Left lung (tissue), 10 donors: Measurements from ENCODE around the gene PRR30. TPM values are rescaled to one million over a fixed set of nuclear protein-coding genes. Genes with fewer than 3 reads are reported as not detected.

Experiments used
- ATAC-seq: fragments of 200-7000 bp; cut with Tn5 transposase; one replicate; pipeline ENCODE4 v1.9.1; 2020; ENCODE audit warnings: moderate library complexity
- DNase-seq, 4 donors: peaks; one replicate each; pipeline ENCODE4 v3.0.0-alpha.2; 2013 to 2020
- H3K27ac ChIP-seq, 2 donors: fragments of 200-600 bp; sonication (generic) in 1 of 2; one replicate each; pipeline versions ENCODE4 v1.5.0 to v1.8.0; 2020 to 2021
- H3K27me3 ChIP-seq, 2 donors: fragments of 200-600 bp; sonication (generic) in 1 of 2; one replicate each; pipeline versions ENCODE4 v1.5.0 to v1.8.0; 2020 to 2021
- H3K36me3 ChIP-seq, 2 donors: fragments of 200-600 bp; sonication (generic) in 1 of 2; one replicate each; pipeline versions ENCODE4 v1.5.0 to v1.8.0; 2020 to 2021
- H3K4me1 ChIP-seq, 2 donors: fragments of 200-600 bp; one replicate each; pipeline ENCODE4 v1.8.0; 2021
- H3K4me3 ChIP-seq, 2 donors: fragments of 200-600 bp; sonication (generic) in 1 of 2; one replicate each; pipeline versions ENCODE4 v1.5.0 to v1.8.0; 2020 to 2021; ENCODE audit warnings: mild to moderate bottlenecking in 1 of 2
- H3K9me3 ChIP-seq, 2 donors: fragments of 200-600 bp; sonication (generic) in 1 of 2; one replicate each; pipeline versions ENCODE4 v1.5.0 to v1.8.0; 2020 to 2021
- intact Hi-C, 2 donors: fragments of 100-400 bp; cut with DNase I; formaldehyde crosslinking; loops; one replicate each; pipeline versions ENCODE4 v1.11.2 to v1.14.2; 2022
- polyA plus RNA-seq, 6 donors: library from polyadenylated mRNA; unstranded; fragments of 120-200 nt; gene quantifications; one replicate each; pipeline ENCODE4 v1.2.1, GENCODE V29; 2013; ENCODE audit not compliant: insufficient read length in 6 of 6
- total RNA-seq, 2 donors: library from RNA; stranded (reverse); fragmentation: NEBNext Ultra II Directional; extraction: Animal tissue kit (Norgen Biotek cat#: 25700); gene quantifications; one replicate each; pipeline ENCODE4 v1.2.1, GENCODE V29; 2021
- TF ChIP-seq, protein P1 (sequence below), 2 donors: fragments of 200-600 bp; sonication (generic) in 1 of 2; IDR thresholded peaks; one replicate each; pipeline versions ENCODE4 v1.5.0 to v1.8.0; 2021; ENCODE audit warnings: antibody characterized with exemption in 2 of 2
- donor health status: DM: no; HTN: yes; CAD: no.
- donor health status: DM: no; HTN: no; CAD: no.

Gene PRR30
- total and polyA plus RNA-seq, 8 donors, result not detected

DNA sequence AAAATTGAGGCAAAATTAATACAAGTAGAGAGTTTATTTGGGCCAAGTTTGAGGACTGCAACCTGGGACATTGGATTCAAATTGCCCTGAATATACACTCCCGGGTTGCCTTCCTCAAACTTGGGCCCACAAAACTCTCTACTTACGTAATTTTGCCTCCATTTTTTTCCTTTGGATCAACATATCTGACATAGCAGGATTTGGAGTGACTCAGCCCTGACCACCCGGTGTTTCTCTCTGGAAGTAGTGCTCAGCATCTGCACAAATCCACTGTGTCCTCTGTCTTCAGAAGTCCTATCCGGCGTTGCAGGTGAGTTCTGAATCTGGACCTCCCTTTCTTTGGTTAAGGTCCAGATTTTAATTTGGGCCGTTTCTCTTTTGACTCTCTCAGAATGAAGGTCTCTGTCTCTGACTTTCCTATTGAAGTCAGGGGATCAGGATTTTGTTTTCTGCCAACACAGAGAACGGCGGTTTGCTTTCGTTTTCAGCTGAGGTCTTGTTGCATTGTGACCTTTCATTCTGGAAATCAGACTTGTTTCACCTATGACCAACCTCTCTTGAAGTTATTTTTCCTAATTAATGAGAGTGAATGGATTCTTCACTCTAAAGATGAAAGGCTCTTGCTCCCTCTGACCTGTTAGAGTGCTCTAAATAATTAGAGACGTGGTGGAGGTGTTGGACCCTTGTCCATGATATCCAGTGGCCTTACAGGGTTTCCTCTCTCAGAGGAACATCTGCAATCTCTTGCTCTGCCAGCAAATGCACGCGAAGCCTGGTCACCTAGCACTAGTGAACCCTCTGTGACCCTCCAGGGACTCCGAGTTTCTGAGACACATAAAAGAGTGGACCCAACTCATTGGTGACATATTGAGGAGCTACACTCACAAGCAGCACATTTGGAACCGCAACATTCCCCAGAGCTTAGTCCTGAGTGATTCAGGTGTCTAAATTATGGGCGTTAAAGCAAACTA is 23.2 kb upstream of the PRR30 start:
- intact Hi-C loops, result no loop called here
- no peak for DNase-seq
- Histone ChIP-seq H3K4me1 (no peaks in the 10 kb centered on the region), H3K27ac (no peak overlapping the region), H3K4me3 (no peak overlapping the region), H3K9me3 (no peaks in the 10 kb centered on the region), H3K36me3 (no peaks in the 10 kb centered on the region), H3K27me3 (no peaks in the 10 kb centered on the region)
- no peak for ATAC-seq
- TF ChIP-seq, protein P1, sequence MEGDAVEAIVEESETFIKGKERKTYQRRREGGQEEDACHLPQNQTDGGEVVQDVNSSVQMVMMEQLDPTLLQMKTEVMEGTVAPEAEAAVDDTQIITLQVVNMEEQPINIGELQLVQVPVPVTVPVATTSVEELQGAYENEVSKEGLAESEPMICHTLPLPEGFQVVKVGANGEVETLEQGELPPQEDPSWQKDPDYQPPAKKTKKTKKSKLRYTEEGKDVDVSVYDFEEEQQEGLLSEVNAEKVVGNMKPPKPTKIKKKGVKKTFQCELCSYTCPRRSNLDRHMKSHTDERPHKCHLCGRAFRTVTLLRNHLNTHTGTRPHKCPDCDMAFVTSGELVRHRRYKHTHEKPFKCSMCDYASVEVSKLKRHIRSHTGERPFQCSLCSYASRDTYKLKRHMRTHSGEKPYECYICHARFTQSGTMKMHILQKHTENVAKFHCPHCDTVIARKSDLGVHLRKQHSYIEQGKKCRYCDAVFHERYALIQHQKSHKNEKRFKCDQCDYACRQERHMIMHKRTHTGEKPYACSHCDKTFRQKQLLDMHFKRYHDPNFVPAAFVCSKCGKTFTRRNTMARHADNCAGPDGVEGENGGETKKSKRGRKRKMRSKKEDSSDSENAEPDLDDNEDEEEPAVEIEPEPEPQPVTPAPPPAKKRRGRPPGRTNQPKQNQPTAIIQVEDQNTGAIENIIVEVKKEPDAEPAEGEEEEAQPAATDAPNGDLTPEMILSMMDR (IDR thresholded peaks at IDR 0.05), result no peak

- Histone ChIP-seq H3K9me3 (no peaks in the 10 kb centered on the region), H3K4me1 (no peaks in the 10 kb centered on the region), H3K4me3 (no peak overlapping the region), H3K36me3 (no peaks in the 10 kb centered on the region), H3K27ac (no peak overlapping the region), H3K27me3 (no peaks in the 10 kb centered on the region)
- DNase-seq (no peak), ATAC-seq (no peak)
- intact Hi-C loops, result no loop called here
- TF ChIP-seq, protein P1 (IDR thresholded peaks at IDR 0.05), result no peak
These were observed 21.0 kb upstream of the PRR30 start for GRCh38 chr2:27160191-27160590.

GRCh38 chr2:27159271-27159670 is 20.1 kb upstream of the PRR30 start:
- TF ChIP-seq, protein P1 (IDR thresholded peaks at IDR 0.05), result no peak
- no peaks in the 10 kb centered on the region for H3K9me3 ChIP-seq
- no peaks in the 10 kb centered on the region for H3K27me3 ChIP-seq
- ATAC-seq (no peak), DNase-seq (no peak)
- intact Hi-C loops, result no loop called here
- H3K4me1 ChIP-seq, result no peaks in the 10 kb centered on the region
- H3K4me3 ChIP-seq, result no peak overlapping the region
- H3K36me3 ChIP-seq, result no peaks in the 10 kb centered on the region
- H3K27ac ChIP-seq, result no peak overlapping the region

DNA sequence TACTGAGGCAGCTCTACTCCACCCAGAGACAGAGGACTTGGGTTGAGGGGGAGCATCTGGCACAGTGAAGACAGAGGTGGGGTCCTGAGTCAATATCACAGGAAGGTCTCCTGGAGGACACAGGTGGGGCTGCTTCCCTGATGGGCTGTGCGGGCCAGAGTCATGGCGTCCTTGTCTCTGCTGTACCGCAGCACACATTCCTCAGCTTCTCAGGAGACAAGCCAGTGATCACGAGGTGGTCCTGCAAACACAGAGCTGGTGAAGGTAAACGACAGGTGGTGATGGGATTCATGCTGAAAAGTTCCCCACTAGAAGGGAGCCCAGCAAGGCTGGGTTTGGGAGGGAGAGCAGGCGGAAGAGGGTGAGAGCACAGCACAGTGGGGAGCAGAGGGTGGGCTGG is 19.3 kb upstream of the PRR30 start:
- ATAC-seq, result no peak
- TF ChIP-seq, protein P1 (IDR thresholded peaks at IDR 0.05), result no peak
- no peaks in the 10 kb centered on the region for H3K4me1 ChIP-seq
- H3K27me3 ChIP-seq, result no peaks in the 10 kb centered on the region
- no peak for DNase-seq
- H3K4me3 ChIP-seq, result no peak overlapping the region
- H3K9me3 ChIP-seq, result no peaks in the 10 kb centered on the region
- no peak overlapping the region for H3K27ac ChIP-seq
- intact Hi-C loops, result no loop called here
- no peaks in the 10 kb centered on the region for H3K36me3 ChIP-seq

GRCh38 chr2:27155069-27155520 is 15.9 kb upstream of the PRR30 start:
- Histone ChIP-seq H3K9me3 (no peaks in the 10 kb centered on the region), H3K27ac (no peak overlapping the region), H3K4me1 (no peaks in the 10 kb centered on the region), H3K4me3 (no peak overlapping the region), H3K36me3 (no peaks in the 10 kb centered on the region), H3K27me3 (no peaks in the 10 kb centered on the region)
- ATAC-seq, result no peak
- DNase-seq, result no peak
- intact Hi-C loops, result no loop called here
- TF ChIP-seq, protein P1 (IDR thresholded peaks at IDR 0.05), result no peak
